Neural crest cell (in vitro differentiated cells): ENCODE measurements around the gene ZBTB9. TPM values are rescaled to one million over a fixed set of nuclear protein-coding genes. Genes with fewer than 3 reads are reported as not detected.

Experiments used
- DNase-seq: peaks from one replicate; pipeline ENCODE4 v3.0.0; 2021; ENCODE audit warnings: low read depth, mixed read lengths, low spot score
- H3K27ac Mint-ChIP-seq: one replicate; pipeline ENCODE4 v1.8.0; 2021; ENCODE audit warnings: mild to moderate bottlenecking, mixed read lengths; ENCODE audit not compliant: unreplicated experiment
- H3K27me3 Mint-ChIP-seq: 2 replicates; pipeline ENCODE4 v1.8.0; 2021; ENCODE audit warnings: low read depth, mild to moderate bottlenecking, mixed read lengths
- H3K36me3 Mint-ChIP-seq: 2 replicates; pipeline ENCODE4 v1.8.0; 2021; ENCODE audit warnings: low read depth, mild to moderate bottlenecking, mixed read lengths
- H3K4me1 Mint-ChIP-seq: 2 replicates; pipeline ENCODE4 v1.8.0; 2021; ENCODE audit warnings: mixed read lengths
- H3K4me3 Mint-ChIP-seq: one replicate; pipeline ENCODE4 v1.8.0; 2021; ENCODE audit warnings: mild to moderate bottlenecking, mixed read lengths
- H3K9me3 Mint-ChIP-seq: 2 replicates; pipeline ENCODE4 v1.8.0; 2021; ENCODE audit warnings: mixed read lengths
- total RNA-seq: library from RNA; stranded (reverse); gene quantifications from 2 replicates; pipeline ENCODE4 v1.2.1, GENCODE V29; 2021
- TF ChIP-seq, protein P1 (sequence below): fragments of 200-600 bp; sonication (generic); conservative IDR thresholded peaks from 2 replicates; pipeline ENCODE4 v1.5.0; 2021; ENCODE audit warnings: antibody characterized with exemption, mild to moderate bottlenecking

ZBTB9 gene
- total RNA-seq, 1 donor from 2014 or later = 21.1 TPM

DNA sequence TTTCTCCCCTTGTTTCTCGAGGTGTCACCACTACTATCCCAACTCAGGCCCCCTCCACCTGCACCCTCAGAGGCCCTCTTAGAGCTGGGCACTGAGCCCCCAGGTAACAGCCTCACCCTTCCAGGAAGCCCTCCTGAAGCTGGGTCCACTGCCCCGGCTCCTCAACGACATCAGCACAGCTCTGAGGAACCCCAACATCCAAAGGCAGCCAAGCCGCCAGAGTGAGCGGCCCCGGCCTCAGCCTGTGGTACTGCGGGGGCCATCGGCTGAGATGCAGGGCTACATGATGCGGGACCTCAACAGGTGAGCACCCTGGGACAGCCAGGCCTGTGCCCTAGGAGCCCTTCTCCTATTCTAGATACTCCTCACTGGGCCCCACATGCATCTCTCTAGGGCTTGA is 12.9 kb upstream of the ZBTB9 start:
- H3K9me3 Mint-ChIP-seq = no peaks in the 10 kb centered on the region
- H3K4me3 Mint-ChIP-seq = no peak overlapping the region
- no peaks in the 10 kb centered on the region for H3K27me3 Mint-ChIP-seq
- no peaks in the 10 kb centered on the region for H3K4me1 Mint-ChIP-seq
- H3K27ac Mint-ChIP-seq = no peak overlapping the region
- TF ChIP-seq, protein P1, sequence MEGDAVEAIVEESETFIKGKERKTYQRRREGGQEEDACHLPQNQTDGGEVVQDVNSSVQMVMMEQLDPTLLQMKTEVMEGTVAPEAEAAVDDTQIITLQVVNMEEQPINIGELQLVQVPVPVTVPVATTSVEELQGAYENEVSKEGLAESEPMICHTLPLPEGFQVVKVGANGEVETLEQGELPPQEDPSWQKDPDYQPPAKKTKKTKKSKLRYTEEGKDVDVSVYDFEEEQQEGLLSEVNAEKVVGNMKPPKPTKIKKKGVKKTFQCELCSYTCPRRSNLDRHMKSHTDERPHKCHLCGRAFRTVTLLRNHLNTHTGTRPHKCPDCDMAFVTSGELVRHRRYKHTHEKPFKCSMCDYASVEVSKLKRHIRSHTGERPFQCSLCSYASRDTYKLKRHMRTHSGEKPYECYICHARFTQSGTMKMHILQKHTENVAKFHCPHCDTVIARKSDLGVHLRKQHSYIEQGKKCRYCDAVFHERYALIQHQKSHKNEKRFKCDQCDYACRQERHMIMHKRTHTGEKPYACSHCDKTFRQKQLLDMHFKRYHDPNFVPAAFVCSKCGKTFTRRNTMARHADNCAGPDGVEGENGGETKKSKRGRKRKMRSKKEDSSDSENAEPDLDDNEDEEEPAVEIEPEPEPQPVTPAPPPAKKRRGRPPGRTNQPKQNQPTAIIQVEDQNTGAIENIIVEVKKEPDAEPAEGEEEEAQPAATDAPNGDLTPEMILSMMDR = no peak
- DNase-seq = no peak
- H3K36me3 Mint-ChIP-seq = peaks cover 11% of the 10 kb centered on the region

DNA sequence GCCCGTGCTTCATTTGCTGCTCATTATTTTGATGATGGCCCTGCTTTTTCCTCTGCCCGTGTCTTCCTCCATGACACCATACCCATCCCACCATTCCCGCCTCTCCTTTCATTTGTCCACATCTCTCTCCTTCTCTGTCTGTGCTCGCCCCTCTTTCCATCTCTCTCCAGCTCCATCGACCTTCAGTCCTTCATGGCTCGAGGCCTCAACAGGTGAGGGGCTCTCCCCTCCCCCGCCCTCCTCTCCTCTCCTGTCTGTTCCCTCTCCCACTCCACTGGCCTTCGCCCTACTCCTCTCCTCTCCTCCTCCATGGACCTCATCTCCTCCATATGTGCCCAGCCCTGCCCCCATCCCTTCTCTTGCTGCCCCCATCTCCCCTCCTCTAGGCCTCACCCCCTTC is 12.1 kb upstream of the ZBTB9 start:
- Mint-ChIP-seq H3K27me3 (no peaks in the 10 kb centered on the region), H3K27ac (no peak overlapping the region), H3K4me3 (no peak overlapping the region), H3K4me1 (no peaks in the 10 kb centered on the region), H3K9me3 (no peaks in the 10 kb centered on the region), H3K36me3 (peaks cover 11% of the 10 kb centered on the region)
- TF ChIP-seq, protein P1 = no peak
- DNase-seq = no peak

DNA sequence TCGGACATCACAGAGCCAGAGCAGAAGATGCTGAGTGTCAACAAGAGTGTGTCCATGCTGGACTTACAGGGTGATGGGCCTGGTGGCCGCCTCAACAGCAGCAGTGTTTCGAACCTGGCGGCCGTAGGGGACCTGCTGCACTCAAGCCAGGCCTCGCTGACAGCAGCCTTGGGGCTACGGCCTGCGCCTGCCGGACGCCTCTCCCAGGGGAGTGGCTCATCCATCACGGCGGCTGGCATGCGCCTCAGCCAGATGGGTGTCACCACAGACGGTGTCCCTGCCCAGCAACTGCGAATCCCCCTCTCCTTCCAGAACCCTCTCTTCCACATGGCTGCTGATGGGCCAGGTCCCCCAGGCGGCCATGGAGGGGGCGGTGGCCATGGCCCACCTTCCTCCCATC is 11.4 kb upstream of the ZBTB9 start:
- Mint-ChIP-seq H3K27me3 (no peaks in the 10 kb centered on the region), H3K36me3 (peaks cover 11% of the 10 kb centered on the region), H3K9me3 (no peaks in the 10 kb centered on the region), H3K4me3 (no peak overlapping the region), H3K27ac (no peak overlapping the region), H3K4me1 (no peaks in the 10 kb centered on the region)
- DNase-seq = no peak
- TF ChIP-seq, protein P1 = no peak

- peaks cover 14% of the 10 kb centered on the region for H3K36me3 Mint-ChIP-seq
- no peak for DNase-seq
- no peak overlapping the region for H3K4me3 Mint-ChIP-seq
- H3K27me3 Mint-ChIP-seq = no peaks in the 10 kb centered on the region
- TF ChIP-seq, protein P1 = no peak
- H3K27ac Mint-ChIP-seq = no peak overlapping the region
- no peaks in the 10 kb centered on the region for H3K4me1 Mint-ChIP-seq
- no peaks in the 10 kb centered on the region for H3K9me3 Mint-ChIP-seq
These were observed 10.5 kb upstream of the ZBTB9 start for GRCh38 chr6:33443619-33444504.

GRCh38 chr6:33445119-33445603 is 9.2 kb upstream of the ZBTB9 start:
- H3K36me3 Mint-ChIP-seq = peaks cover 11% of the 10 kb centered on the region
- no peaks in the 10 kb centered on the region for H3K27me3 Mint-ChIP-seq
- no peaks in the 10 kb centered on the region for H3K4me1 Mint-ChIP-seq
- no peaks in the 10 kb centered on the region for H3K9me3 Mint-ChIP-seq
- TF ChIP-seq, protein P1 = no peak
- no peak overlapping the region for H3K27ac Mint-ChIP-seq
- DNase-seq = no peak
- H3K4me3 Mint-ChIP-seq = peak overlapping the region; percentile 6
